NCI-H2227 treated with DMSO at 0.1 percent for 48 hours (cell line): Measurements from ENCODE around the gene TAL1.

Experiments used
- DNase-seq: peaks from one replicate; lab custom pipeline; 2025; lab: John Stamatoyannopoulos, UW

TAL1 gene

GRCh38 chr1:47174656-47175020, 57.4 kb downstream of the TAL1 start:
- DNase-seq, result no peak

- DNase-seq, result no peak
Observed at GRCh38 chr1:47172782-47173181, 59.2 kb downstream of the TAL1 start.
